A673 (cell line): Measurements from ENCODE around the gene LRP8.

Experiments
- CTCF ChIP-seq: fragments of 300-800, 200-600 bp; sonication (generic); conservative IDR thresholded peaks from 2 replicates; pipeline ENCODE4 v1.5.1; 2017; ENCODE audit warnings: low read depth, mild to moderate bottlenecking, antibody characterized with exemption, low read length, moderate library complexity, mixed read lengths
- EZH2 ChIP-seq: fragments of 200-600 bp; sonication (generic); IDR thresholded peaks from 2 replicates; pipeline ENCODE4 v1.6.1; 2017; ENCODE audit warnings: borderline replicate concordance, low read depth, mild to moderate bottlenecking, mixed read lengths, antibody characterized with exemption, low read length; ENCODE audit not compliant: poor library complexity, severe bottlenecking

GRCh38 chr1:53349369-53349835 is 21.5 kb upstream of the LRP8 start:
- no peak for TF ChIP-seq CTCF
- no peak for TF ChIP-seq EZH2
